GM19372 (cell line): ENCODE data around the gene NFXL1.
"Not testable (repeated sequence)": the region's sequence is repeated elsewhere in the genome, so short reads cannot be mapped to it uniquely, and the experiment has no call there.

Experiments
- ATAC-seq: cut with Tn5 transposase; IDR thresholded peaks from one replicate; pipeline ENCODE4 v1.9.1; 2021; ENCODE audit warnings: mild to moderate bottlenecking, low read depth, moderate library complexity; ENCODE audit not compliant: unreplicated experiment

The NFXL1 gene

GRCh38 chr4:47914220-47914925, at the start of gene NFXL1:
Gene NFXL1 (minus strand): TSS chr4:47914583. CDS start chr4:47914203, 380 bp downstream.
- peak; percentile 97 for ATAC-seq

DNA sequence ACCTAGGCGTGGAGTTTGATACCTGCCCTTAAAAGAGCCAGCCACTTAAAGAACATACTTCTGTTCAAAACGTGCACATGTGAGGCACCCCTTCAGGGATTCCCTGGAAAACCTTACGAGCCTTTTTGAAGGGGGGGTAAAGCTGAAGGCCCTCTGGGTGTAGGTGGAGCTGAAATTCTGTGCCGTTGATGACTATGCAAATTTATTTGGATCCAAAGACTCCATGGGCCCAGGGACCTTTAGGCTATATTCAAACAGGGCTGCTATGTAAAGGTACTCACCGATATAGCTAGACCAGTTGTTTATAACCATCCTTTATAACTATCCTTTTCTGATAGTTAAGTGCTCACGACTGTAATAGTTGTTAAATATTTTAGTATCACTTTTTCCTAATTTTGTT, 40.3 kb upstream of the NFXL1 start:
- no peak for ATAC-seq

- ATAC-seq = no peak
These were observed 39.9 kb upstream of the NFXL1 start for GRCh38 chr4:47954245-47954644.

GRCh38 chr4:47945930-47946726, 31.7 kb upstream of the NFXL1 start:
- ATAC-seq = no peak

DNA sequence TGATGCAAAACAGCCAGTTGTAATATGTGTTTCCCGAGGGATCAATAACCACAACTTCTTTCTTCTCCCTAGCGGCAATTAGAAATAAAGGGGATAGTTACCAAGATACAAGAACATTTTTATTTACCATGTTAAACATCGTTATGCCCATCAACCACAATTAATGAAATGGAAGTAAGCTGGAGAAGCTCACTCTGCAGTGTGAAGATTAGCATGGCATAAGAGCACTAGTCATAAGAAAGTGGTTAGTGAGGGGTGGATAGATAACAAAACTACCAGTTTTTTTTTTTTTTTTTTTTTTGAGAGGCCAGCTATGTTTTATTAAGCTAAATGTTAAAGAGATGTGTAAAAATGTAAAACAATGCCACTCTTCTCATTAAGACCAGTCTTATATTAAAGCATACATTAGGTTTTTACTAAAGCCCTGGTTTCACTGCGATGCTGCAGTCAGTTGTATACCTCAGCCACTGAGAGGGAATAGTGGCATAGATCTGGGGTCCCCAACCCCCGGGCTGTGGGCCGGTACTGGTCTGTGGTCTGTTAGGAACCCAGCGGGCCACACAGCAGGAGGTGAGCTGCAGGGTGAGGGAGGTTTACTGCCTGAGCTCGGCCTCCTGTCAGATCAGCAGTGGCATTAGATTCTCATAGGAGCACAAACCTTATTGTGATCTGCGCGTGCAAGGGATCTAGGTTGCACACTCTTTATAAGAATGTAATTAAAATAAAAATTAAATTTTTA, 27.9 kb upstream of the NFXL1 start:
- no peak for ATAC-seq

DNA sequence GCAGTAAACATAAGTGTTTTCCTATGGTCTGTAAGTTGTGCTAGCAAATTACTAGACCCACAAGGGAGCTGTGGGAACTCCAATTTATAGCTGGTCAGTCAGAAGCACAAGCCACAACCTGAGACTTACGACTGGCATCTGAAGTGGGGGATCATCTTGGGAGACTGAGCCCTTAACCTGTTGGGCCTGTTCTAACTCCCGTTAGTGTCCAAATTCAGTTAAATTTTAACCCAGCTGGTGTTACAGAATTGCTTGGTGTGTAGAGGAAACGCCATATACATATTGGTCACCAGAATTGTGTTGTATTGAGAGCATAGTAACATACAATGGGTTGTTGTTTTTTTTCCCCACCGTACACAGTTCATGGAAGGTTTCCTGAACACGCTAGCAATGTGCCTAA, 25.1 kb upstream of the NFXL1 start:
- ATAC-seq = no peak

DNA sequence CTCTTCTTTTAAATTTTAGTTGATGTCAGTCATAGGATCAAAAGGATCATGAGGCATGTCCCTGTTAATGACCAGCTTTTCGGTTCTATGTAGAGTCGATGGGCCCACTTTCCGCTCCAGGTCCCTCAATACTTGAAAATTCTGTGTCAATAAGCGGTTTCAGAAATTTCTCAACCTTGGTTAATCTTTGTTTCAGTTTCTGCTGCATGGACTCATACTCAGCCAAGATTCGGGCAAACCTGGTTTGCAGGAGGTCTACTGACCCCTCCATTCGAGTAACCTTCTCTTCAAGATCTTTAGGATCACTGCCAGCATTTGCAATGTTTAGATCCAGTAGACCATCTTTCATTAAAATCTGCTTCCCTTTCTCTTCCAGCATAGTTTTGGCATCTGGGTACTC, 22.0 kb upstream of the NFXL1 start:
- ATAC-seq = no peak

GRCh38 chr4:47933840-47934239, 19.5 kb upstream of the NFXL1 start:
- ATAC-seq = peak; percentile 67

DNA sequence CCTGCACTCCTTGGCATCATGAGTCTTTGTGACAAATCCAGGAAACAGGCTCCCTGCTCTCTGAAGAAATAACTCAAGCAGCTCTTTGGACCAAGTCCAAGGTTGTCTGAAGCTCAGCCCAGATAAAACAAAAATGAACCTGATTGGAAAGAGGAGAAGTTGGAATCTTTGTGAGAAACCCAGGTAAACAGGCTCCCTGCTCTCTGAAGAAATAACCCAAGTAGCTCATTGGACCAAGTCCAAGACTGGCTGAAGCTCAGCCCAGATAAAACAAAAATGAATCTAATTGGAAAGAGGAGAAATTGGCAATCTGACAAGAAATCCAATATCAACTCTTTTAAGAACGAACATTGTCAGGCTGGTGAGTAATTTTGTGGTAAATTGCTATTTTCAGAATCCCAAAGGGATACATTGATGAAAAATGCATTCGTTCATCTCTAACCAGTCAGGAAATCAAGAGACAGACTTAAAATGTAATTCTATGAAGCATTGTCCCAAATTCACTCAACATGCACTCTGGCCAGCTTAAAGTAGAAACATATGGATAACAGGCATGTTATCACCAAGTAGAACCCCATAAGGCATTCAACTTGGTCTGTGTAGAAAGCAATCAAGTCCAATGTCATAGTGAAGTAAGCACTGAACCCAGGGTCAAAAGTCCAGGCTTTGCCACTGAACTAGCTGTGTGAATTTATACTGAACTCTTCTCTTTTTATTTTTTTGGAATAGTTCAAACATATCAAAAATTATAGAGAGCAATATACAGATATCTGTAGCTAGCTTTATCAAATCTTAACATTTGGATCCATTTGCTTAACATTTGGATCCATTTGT, 16.8 kb upstream of the NFXL1 start:
- ATAC-seq = no peak

- ATAC-seq = no peak
These were observed 15.4 kb upstream of the NFXL1 start for GRCh38 chr4:47929682-47930201.

DNA sequence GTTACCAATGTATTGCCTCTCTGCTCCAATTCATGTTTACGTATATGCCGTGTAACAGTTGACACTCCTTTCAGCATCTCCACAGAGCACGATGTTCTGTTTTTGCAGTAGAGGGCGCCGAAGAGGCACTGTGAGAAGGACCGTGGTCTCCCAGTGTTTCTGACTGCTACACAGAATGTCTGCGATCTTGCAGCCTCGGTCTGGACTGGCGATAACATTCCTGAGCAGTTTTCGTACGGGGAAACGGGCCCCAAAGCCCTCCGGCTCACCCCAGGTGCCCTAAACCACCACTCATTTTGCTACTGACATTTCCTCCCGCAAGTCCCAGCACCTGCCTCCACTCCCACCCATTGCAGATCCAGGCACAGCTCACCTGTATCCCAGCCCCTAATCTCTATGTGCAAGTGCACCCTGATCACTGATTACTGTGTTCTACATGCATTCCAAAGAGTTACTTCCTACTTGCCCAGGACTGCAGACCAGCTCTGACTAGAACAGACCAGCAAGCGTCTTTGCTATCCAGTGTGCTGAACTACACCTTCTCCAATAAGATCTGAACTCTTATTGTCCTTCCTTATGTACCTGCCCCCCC, 12.4 kb upstream of the NFXL1 start:
- ATAC-seq = peak; percentile 94

- ATAC-seq = not testable (repeated sequence)
These were observed 8.9 kb upstream of the NFXL1 start for GRCh38 chr4:47923261-47923608.

GRCh38 chr4:47922436-47923260, 8.3 kb upstream of the NFXL1 start:
- ATAC-seq = not testable (repeated sequence)

DNA sequence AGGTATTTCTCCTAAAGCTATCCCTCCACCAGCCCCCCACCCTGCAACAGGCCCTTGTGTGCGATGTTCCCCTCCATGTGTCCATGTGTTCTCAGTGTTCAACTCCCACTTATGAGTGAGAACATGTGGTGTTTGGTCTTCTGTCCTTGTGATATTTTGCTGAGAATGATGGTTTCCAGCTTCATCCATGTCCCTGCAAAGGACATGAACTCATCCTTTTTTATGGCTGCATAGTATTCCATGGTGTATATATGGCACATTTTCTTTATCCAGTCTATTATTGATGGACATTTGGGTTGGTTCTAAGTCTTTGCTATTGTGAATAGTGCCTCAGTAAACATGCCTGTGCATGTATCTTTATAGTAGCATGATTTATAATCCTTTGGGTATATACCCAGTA, 2.8 kb upstream of the NFXL1 start:
- ATAC-seq = not testable (repeated sequence)

DNA sequence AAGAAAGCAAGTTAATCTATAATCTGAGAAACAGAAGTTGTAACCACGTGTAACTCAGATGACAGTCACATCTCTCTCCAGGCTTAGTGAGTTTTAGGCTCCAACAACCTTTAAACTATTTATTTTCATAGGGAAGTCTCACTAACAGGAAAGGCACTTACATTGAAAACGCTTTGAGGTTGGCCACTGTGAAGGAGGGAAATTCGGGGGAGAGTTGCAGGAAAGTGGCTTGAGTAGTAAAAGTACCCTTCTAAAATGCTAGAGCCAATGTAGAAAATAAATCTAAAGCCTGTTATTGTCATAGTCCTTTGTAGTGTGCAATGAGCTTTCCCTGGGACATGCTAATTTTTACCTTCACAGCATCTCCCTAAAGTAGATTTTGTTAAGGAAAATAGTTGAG, 995 bp upstream of the NFXL1 start:
- ATAC-seq = no peak

- peak; percentile 20 for ATAC-seq
These were observed 499 bp upstream of the NFXL1 start for GRCh38 chr4:47914926-47915237.

GRCh38 chr4:47913861-47914219, 543 bp downstream of the NFXL1 start:
- ATAC-seq = peak; percentile 17

GRCh38 chr4:47913330-47913729, 1.1 kb downstream of the NFXL1 start:
- no peak for ATAC-seq

DNA sequence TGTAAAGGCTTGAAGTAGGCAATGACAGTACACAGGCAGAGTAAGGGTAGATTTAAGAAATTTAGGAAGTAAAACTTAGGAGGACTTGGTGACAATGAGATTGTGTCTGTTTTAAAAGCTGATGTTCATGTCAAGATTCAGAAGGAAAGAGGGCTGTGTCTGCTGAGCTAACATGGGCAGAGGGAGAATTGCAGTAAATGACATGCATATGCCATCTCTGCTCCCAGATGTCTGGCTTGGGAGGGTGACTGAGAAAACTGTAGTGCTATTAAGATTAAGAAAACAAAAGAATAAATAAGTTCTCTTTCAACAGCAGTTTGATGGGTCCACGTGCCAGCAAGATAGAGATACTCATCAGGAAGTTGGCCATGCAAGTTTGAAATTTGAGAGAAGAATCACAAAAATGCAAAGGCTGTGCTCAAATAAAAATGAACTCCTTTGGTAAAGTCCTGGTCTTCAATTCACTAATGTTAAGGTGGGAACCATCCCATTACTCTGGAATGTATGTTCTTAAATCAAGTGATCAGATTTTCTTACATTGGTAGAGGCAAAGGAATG, 7.2 kb downstream of the NFXL1 start:
- ATAC-seq = no peak
